ENCODE data around the gene TBXAS1. TPM values are rescaled to one million over a fixed set of nuclear protein-coding genes. Genes with fewer than 3 reads are reported as not detected.

The TBXAS1 gene
- total RNA-seq, 1 donor from 2014 or later, result 4.3 TPM

DNA sequence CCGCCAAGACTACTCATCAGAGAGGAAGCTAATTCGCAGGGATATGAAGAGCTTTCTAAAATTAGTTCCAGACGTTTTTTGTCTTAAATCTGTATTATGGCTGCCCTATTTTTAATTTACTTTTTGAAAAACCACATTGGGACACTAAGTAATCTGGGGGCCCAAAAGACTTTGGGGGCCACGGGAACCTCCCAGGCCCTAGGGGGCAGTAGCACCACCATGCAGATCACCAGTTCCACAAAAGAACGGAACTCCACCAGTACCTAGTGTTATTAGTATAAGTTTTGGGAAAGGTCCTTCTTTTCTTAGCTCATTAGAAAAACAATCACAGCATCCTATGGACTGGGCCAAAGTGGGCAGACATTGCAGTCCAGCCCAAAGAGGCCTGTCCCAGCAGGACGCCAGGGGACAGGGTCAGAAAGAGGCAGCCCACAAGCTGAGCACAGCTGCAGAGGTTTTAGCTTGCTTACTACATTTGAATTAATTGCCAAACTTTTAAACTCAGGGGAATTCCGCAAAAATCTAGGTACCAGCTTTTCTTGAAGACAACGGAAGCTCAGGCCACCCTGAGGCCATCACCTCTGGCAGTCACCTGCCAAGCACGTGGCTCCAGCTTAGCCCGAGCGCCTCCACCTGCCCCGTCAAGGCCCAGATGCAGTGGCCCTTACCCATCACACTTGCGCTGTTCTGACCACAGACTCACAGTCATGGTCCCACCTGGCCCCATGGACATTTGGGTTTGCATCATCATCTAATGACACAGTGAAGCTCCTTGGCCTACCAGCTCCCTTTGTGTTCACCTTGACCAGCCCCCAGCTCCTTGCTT lies 158.8 kb downstream of the TBXAS1 start:
- intact Hi-C loops (cut with DNase I), result no loop called here
- DNase-seq (ENCODE audit: low spot score), result no peak

DNA sequence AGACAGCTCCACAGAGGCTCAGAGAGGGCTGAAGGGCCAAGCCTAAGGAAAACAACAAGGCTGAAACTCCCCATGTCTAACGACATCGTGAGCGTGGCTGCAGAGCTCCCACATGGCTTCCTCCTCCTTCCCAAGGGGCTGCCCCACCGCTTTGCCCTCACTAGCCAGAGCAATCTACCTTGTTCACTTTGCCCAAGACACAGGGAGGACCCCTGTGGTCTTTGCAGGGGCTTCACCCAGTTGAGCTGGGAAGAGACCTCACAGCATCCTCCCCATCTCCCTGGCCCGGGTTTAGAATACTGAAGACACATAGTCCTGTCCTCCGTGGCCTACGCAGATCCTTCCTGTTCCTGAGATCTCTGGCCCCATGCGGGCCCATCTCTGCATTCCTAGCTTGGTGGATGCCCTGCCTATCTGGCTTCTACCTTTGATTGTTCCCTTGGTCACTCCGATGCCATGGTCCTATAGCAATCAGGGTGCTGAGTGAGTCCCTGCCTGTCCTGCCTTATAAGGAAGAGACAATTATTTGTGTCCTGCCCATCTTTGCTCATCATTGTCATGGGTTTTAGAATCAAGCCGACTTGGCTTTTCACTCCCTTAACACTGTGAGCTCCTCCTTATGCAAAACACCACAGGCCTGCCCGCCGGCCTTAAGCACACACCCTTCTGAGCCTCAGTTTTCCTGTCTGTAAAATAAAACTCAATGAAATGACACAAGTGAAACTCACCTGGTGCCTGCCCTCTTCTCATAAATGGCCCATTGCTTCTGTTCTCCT lies 160.5 kb downstream of the TBXAS1 start:
- intact Hi-C loops (cut with DNase I), result no loop called here
- DNase-seq (ENCODE audit: low spot score), result no peak

DNA sequence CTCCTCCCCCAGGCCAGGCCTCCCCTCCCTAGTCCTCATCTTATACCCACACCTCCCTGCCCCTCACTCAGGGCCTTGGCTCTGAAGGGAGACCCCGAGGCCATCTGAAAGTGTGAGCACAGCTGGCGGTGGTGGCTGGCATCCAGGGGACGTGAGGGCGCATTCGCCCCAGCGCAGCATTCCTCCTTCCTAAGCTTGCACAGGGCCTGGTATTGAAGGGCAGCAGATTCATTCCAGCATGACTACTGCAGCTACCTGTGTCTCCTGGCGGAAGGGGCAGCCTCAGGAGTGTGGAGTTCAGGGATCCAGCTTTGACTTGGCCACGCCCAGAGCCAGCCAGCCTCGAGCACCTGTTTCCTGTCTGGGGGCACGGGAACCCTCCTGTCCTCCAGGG lies 161.1 kb downstream of the TBXAS1 start:
- no peak for DNase-seq (ENCODE audit: low spot score)
- intact Hi-C loops (cut with DNase I), result no loop called here

DNA sequence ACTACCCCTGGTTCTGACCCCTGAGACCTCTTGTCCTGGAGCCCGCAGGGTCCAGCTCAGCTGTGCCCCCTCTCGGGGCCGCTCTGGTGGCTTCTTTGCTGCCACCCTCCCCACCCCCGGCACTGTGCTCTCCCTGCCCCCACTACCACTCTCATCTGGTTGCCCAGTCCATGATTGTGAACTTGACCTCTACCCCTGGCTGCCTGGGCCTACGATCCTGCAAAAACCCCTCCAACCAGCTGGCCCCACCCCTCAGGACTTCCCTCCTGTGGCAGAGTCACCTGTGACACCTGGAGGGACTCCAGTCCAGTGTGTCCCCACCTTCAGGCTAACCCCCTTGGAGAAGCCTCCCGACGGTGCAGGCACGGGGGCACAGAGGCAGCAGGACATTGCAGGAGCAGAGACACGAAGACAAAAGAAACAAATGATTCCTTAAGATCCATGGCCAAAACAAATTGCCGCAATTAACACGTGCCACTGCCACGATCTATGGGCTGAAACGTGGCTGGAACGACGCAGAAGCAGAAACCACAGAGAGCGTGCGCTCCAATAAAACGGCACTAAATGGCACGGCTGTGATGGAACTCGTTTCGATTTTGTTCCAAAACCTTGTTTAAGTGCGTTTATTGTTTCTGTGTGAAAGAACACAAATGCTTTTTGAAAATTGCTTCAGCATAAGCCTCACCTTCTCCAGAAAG lies 161.7 kb downstream of the TBXAS1 start:
- DNase-seq (ENCODE audit: low spot score), result no peak
- intact Hi-C loops (cut with DNase I), result no loop called here

DNA sequence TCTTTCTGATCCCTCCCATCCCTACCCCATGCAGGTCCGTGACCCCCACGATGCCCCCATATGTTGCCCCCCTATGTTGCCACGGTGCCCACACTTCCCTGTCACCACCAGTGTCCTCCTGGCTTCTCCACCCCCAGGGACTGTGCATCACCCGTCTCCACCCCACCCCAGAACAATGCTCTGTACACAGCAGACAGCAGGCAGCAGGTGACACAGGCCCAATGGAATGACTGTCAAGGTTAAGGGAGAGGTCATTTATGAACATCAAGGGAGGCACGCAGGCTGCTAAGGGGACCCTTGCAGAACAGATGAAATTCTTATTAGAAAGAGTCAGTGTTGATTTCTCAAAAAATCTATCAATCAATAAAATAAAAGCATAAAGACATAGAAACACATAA lies 162.2 kb downstream of the TBXAS1 start:
- intact Hi-C loops (cut with DNase I), result no loop called here

DNA sequence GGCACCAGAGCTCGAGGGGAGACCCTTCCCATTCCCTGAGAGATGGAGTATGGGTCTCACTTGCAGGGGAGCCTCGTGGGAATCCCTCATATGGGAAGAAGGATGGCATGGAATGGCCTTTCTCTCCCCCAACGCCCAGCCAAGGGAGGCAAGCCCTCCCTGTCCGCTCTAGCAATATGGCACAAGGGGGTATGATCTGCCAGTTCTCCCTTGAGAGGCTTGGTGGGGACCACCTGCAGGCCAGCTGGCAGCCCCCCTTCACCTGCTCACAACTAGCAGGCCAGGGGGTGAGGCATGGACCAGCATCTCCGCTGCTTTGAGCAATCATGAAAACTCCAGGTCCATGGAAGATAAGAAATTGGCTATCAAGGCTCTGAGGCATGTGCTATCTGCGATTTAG lies 162.8 kb downstream of the TBXAS1 start:
- intact Hi-C loops (cut with DNase I), result no loop called here
- DNase-seq (ENCODE audit: low spot score), result no peak

More for the DNA sequence above, 162.2 kb downstream of the TBXAS1 start:
- DNase-seq (ENCODE audit: low spot score), result no peak

DNA sequence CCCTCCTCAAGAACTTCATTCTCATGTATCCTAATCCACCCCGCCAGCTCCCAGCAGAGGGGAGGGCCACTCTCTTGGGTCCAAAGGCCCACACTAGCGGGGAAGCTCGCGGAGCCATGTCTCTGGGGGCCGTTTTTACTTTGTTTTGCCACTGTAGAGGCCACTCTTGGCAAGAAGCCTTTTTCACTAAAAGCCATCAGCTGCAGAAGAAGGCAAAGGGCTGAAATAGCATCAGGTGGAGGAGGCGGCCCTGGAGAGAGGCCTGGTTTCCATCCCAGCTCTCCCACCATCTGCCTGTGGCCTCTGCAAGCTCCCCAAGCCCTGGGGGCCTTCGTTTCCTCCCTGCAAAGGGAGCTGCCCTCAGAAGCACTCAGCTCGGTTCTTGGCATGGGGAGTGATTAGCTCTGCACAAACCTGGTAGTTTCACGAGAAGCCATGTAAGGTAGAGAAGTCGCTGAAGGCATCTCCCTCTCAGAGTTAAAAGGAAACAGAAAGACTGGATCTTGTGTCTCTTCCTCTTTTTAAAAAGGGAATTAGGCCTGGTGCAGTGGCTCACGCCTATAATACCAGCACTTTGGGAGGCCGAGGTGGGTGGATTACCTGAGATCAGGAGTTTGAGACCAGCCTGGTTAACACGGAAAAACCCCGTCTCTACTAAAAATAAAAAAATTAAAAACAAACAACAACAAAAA lies 163.4 kb downstream of the TBXAS1 start:
- no peak for DNase-seq (ENCODE audit: low spot score)
- intact Hi-C loops (cut with DNase I), result no loop called here

DNA sequence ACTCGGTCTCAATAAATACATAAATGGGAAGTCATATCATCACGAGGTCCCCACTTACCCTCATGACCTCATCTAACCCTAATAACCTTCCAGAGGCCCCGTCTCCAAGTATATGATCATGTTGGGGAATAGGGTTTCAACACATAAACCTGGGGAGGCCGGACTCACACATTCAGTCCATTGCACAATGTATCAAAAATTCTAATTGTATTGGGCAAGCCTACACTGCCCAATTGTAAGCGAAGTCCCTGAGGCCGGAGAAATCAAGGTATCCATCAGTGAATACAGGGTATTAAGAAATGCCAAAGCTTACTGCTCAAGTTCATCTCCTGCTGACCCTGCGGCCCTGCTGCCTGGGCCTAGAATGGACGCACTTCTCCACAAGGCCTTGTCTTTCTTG lies 164.1 kb downstream of the TBXAS1 start:
- intact Hi-C loops (cut with DNase I), result no loop called here
- no peak for DNase-seq (ENCODE audit: low spot score)

DNA sequence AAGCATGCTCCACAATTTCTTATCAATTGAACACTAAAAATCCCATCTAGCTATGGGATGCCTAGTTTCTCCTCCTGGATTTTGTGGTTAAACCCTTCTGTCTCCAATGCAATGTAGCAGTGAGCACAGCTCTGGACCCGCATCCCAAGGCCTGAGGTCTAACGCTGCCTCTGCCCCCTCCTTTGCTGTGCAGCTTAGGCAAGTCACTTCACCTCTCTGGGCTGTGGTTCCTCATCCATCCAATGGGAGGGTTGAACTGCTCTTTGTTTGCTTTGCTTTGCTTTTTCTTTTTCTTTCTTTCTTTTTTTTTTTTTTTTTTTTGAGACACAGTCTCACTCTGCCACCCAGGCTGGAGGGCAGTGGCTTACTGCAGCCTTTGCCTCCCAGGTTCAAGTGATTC lies 164.5 kb downstream of the TBXAS1 start:
- intact Hi-C loops (cut with DNase I), result no loop called here
- no peak for DNase-seq (ENCODE audit: low spot score)

DNA sequence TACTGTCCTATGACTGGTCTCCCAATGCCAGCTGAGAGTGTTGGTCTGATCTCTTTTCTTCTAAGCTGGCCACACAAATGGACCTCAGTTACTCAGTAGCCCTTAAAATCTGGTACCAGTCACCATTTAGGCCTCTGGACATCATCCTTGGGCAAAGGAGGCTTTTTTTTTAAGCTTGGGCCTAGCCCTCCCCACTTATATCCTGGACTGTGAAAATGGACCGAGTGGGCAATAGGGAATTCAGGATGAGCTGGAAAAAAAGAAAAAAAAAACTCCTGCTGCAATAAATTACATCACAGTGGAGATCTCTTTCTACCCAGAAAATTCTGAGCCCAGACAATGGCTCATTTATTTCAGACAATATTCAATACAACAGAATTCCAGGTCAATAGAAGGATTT lies 165.3 kb downstream of the TBXAS1 start:
- intact Hi-C loops (cut with DNase I), result no loop called here

DNA sequence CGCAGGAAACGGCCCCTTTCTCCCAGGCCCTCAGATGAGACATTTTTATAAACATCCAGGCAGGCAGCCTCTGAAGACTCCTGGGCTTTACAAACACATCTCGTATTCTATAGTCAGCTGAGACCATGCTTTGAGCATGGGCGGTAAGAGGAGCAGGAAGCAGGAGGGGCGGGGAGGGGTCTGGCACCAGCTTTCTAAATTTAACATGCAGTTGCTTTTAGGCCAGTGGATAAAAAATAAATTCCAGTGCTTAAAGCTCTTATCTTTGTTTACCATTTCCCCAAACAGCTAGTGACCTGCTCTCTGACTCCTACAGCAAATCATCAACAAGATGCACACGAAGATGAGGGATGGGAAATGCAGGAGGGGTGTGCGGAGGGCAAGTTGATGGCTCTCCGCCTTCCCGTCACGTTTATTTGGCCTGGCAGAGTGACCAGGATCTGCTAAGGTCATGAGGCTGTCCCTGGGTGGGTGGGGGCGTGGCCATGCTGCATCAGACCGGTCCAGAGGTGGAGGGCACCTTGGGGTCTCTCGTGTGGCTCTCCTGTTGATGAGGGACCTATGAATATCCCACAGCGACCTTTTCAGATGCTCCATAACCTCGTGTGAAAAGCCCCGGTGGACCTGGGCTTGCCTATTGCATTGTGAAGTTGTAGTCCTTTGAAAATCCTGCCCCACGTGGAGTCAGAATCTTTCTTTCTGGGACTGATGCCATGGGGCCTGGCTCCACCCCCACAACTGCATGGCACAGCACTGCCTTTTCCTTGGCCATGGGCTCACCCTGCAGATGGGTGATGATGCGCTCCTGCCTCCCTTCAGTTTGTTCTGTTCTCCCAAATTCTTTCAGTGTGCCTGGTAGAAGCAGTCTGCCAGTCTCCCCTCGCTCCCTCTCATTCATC lies 166.2 kb downstream of the TBXAS1 start:
- no peak for DNase-seq (ENCODE audit: low spot score)

More for the DNA sequence above, 165.3 kb downstream of the TBXAS1 start:
- no peak for DNase-seq (ENCODE audit: low spot score)

DNA sequence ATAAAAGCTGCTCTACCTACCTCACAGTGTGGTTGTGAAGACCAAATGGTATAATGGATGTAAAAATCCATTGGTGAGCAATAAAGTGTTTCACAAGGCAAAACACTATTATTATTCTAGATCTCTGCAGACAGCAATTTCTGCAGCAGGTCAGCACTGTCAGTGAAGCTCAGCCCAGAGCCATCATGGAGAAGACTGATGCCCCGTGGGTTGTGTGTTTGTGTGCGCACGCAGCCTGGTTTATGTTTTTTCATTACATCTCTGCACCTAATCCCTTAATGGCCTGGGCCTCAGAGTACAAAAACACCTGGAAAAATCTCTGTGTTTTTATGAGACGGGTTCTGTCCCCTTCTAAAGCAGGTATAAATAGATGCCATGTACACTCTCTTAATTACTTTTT lies 169.5 kb downstream of the TBXAS1 start:
- intact Hi-C loops (cut with DNase I), result no loop called here
- no peak for DNase-seq (ENCODE audit: low spot score)

More for the DNA sequence above, 166.2 kb downstream of the TBXAS1 start:
- intact Hi-C loops (cut with DNase I), result no loop called here

DNA sequence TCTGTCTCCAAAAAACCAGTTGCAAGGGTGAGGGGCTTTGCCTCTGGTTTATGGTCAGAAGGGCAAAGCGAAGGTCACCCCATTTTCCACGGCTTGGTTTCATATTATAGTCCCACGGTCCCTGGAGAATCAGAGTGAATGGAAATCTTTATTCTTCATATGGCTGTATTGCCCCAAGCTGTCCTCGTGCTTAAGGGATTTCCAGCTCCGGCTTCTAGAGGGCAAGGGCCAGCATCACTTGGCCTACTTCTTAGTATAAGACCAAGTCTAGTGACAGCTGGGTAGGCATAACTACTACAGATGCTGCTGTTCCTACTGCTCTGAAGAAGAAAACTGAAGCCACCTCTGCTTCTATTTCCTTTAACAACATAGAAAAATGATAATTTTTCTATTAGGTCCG lies 170.5 kb downstream of the TBXAS1 start:
- no peak for DNase-seq (ENCODE audit: low spot score)
- intact Hi-C loops (cut with DNase I), result no loop called here

DNA sequence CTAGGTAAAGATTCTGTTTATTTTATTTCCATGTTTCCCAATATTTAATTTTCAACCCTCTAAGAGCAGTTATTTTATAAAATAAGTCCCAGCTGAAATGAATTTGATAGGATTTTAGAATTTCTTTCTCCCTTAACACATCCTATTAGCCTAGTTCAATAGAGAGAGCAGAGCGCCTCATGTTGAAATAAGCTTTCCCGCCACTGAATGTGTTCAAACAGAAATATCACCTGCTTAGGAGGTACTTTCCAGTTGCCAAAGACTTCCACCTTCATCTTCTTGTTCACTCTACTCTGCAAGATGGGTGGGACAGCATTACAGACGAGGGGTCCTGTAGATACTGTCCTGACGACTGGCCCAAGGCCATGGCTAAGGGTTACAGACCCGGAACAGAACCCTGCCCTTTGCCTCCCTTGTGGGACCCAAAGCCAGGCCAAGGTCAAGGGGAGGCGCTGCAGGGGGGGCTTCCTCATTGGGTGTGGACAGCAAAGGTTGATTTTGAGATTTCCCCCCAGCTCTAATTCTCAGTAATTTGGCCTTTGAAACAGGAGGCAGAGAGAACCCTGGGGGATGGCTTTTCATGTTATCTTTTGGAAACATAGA lies 171.7 kb downstream of the TBXAS1 start:
- intact Hi-C loops (cut with DNase I), result loop anchor here (5.0 kb wide), 4 partner anchors 223 to 498 kb away; partner anchors contain the start of gene HIPK2
- DNase-seq (ENCODE audit: low spot score), result no peak

DNA sequence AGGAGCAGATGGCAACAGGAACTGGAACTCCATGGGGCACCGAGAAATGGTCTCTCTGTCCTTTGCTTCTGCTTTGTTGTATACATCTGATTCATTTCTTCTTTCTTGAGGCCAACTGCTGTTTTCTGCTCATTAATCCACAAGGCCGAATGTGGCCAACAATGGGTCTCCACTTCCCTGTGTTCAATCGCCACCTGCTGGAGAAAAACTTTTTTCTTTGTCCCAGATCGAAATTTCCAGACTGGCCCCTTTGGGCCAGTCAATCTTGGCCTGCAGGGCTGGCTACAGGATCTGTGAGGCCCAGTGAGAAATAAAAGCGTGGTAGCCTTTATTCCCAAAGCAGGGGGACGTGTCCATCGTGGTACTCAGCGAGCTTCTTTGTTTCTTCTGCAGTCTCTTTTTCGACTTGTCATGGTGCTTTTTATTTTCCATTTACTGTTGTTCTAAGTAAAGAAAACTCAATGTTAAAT lies 174.9 kb downstream of the TBXAS1 start:
- no peak for DNase-seq (ENCODE audit: low spot score)
- intact Hi-C loops (cut with DNase I), result loop anchor here (2.0 to 5.0 kb wide), 5 partner anchors 227 to 502 kb away; partner anchors contain the start of gene HIPK2

DNA sequence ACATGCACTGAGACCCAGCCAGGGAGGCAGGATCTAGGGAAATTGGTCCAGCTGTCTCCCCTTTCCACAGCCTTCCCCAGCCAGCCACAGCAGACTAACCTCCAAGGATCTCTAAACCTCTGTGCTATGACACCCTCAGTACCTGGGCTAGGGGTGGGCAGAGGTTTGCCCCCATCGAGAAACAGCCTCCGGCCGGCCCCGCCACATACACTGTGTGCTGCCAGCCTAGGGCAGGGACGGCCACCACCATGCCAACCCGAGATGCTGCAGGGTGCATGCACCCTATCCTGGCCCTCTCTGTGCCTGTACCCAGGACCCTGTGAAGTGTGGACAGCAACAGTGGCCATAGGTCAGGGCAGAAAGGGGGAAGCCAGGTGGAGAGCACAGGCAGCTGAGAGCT lies 175.6 kb downstream of the TBXAS1 start:
- intact Hi-C loops (cut with DNase I), result loop anchor here (5.0 kb wide), 4 partner anchors 227 to 502 kb away; partner anchors contain the start of gene HIPK2
- no peak for DNase-seq (ENCODE audit: low spot score)

DNA sequence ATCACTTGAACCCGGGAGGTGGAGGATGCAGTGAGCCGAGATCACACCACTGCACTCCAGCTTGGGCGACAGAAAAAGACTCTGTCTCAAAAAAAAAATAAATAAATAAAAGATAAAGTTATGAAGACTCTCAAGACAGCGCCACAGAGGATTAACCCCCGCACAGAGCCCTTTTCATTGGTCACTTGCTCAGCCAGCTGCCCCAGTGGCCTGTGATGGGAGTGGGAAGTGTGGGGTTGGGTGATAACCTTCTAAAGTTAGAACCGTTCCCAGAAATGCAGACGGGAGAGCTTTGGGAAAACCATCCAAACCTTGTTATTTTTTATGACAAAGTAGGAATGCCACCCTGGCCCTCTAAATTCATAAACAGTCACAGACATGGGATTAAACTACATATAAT lies 176.3 kb downstream of the TBXAS1 start:
- intact Hi-C loops (cut with DNase I), result no loop called here

More for the DNA sequence above, 176.3 kb downstream of the TBXAS1 start:
- no peak for DNase-seq (ENCODE audit: low spot score)
